B cell (primary cell): ENCODE measurements around the gene DDX52. TPM values are rescaled to one million over a fixed set of nuclear protein-coding genes. Genes with fewer than 3 reads are reported as not detected.

Experiments
- ATAC-seq: fragments of 200-7000 bp; cut with Tn5 transposase; one replicate; pipeline ENCODE4 v1.10.0; 2021; ENCODE audit warnings: low read depth, mild to moderate bottlenecking, moderate number of reproducible peaks, moderate library complexity
- CTCF ChIA-PET: fragments of 350-600 bp; sonication (Branson Sonifier 250); formaldehyde crosslinking; loops from one replicate; lab custom pipeline; 2021; ENCODE audit warnings: antibody characterized with exemption, inconsistent platforms; lab: Charles Lee
- POLR2A ChIA-PET: fragments of 350-600 bp; sonication (Branson Sonifier 250); formaldehyde crosslinking; loops from one replicate; lab custom pipeline; 2021; ENCODE audit warnings: antibody characterized with exemption; lab: Charles Lee
- DNase-seq: peaks from one replicate; pipeline ENCODE4 v3.0.0; 2013
- H2AFZ ChIP-seq: 2 replicates; pipeline ENCODE4 v1.6.1; 2012; ENCODE audit warnings: mild to moderate bottlenecking, low read depth, low read length; ENCODE audit not compliant: insufficient read depth, poor library complexity, severe bottlenecking
- H3K27ac ChIP-seq, 2 donors: 1 replicate in 1 of 2; 2 replicates in 1 of 2; pipeline ENCODE4 v1.5.1; 2012 to 2013; ENCODE audit warnings: low read length in 2 of 2, mild to moderate bottlenecking in 2 of 2, moderate library complexity in 1 of 2
- H3K27me3 ChIP-seq, 4 experiments: fragments of 200-600 bp in 1 of 4; sonication (generic) in 1 of 4; replicated peaks in 1 of 4; 1 replicate in 2 of 4; 2 replicates in 2 of 4; pipeline versions ENCODE4 v1.6.1 to v1.7.0; 2013 to 2016; ENCODE audit warnings: low read length in 3 of 4, mild to moderate bottlenecking in 2 of 4, mixed read lengths in 1 of 4, moderate library complexity in 1 of 4; ENCODE audit not compliant: insufficient read depth in 4 of 4, control insufficient read depth in 3 of 4; ENCODE audit errors: control extremely low read depth in 1 of 4
- H3K36me3 ChIP-seq, 2 experiments: replicated peaks in 1 of 2; 1 replicate in 1 of 2; 2 replicates in 1 of 2; pipeline versions ENCODE4 v1.6.1 to v1.7.1; 2013; ENCODE audit warnings: low read length in 1 of 2; ENCODE audit not compliant: insufficient read depth in 2 of 2, control insufficient read depth in 1 of 2; ENCODE audit errors: control extremely low read depth in 1 of 2, extremely low read depth in 1 of 2
- H3K4me1 ChIP-seq, 2 donors: fragments of 200-600 bp in 1 of 2; sonication (generic) in 1 of 2; 1 replicate in 1 of 2; 2 replicates in 1 of 2; pipeline versions ENCODE4 v1.5.1 to v1.6.1; 2013 to 2017; ENCODE audit warnings: low read length in 2 of 2; ENCODE audit not compliant: control insufficient read depth in 2 of 2, insufficient read depth in 2 of 2
- H3K4me2 ChIP-seq: replicated peaks from 2 replicates; pipeline ENCODE3; 2012; ENCODE audit warnings: mild to moderate bottlenecking, low read depth, low read length; ENCODE audit not compliant: poor library complexity, severe bottlenecking
- H3K4me3 ChIP-seq, 5 experiments: fragments of 200-600 bp in 1 of 5; sonication (generic) in 1 of 5; 1 replicate in 3 of 5; 2 replicates in 2 of 5; pipeline versions ENCODE4 v1.5.1 to v1.7.0; 2011 to 2016; ENCODE audit warnings: low read length in 4 of 5, mild to moderate bottlenecking in 4 of 5, low read depth in 2 of 5, control low read depth in 1 of 5, moderate library complexity in 1 of 5; ENCODE audit not compliant: insufficient read depth in 1 of 5; ENCODE audit errors: control extremely low read depth in 1 of 5, extremely low read depth in 1 of 5
- H3K79me2 ChIP-seq: fragments of 200-600 bp; sonication (generic); one replicate; pipeline ENCODE4 v1.6.0; 2016; ENCODE audit warnings: low read length; ENCODE audit not compliant: control insufficient read depth, insufficient read depth
- H3K9ac ChIP-seq: fragments of 200-600 bp; sonication (generic); 2 replicates; pipeline ENCODE4 v1.6.1; 2017; ENCODE audit warnings: mild to moderate bottlenecking, low read length, moderate library complexity
- H3K9me3 ChIP-seq, 3 donors: one replicate each; pipeline versions ENCODE4 v1.6.1 to v1.7.1; 2013; ENCODE audit warnings: low read length in 2 of 3; ENCODE audit not compliant: control insufficient read depth in 2 of 3, insufficient read depth in 1 of 3; ENCODE audit errors: control extremely low read depth in 1 of 3
- H4K20me1 ChIP-seq: 2 replicates; pipeline ENCODE4 v1.6.0; 2012; ENCODE audit warnings: mild to moderate bottlenecking, low read length; ENCODE audit not compliant: insufficient read depth, control insufficient read depth, poor library complexity, severe bottlenecking
- H3K27ac Mint-ChIP-seq: one replicate; pipeline ENCODE4 v1.8.0; 2021; ENCODE audit warnings: mixed read lengths
- H3K27me3 Mint-ChIP-seq: one replicate; pipeline ENCODE4 v1.8.0; 2021; ENCODE audit warnings: mixed read lengths
- H3K4me1 Mint-ChIP-seq: one replicate; pipeline ENCODE4 v1.8.0; 2021; ENCODE audit warnings: mixed read lengths
- H3K4me3 Mint-ChIP-seq: one replicate; pipeline ENCODE4 v1.8.0; 2021; ENCODE audit warnings: mixed read lengths
- H3K9me3 Mint-ChIP-seq: one replicate; pipeline ENCODE4 v1.8.0; 2022; ENCODE audit warnings: mixed read lengths; ENCODE audit not compliant: insufficient read depth
- CTCF ChIP-seq: fragments of 200-600 bp; IDR thresholded peaks from one replicate; pipeline ENCODE4 v1.8.0; 2022; ENCODE audit warnings: antibody characterized with exemption, mild to moderate bottlenecking
- EZH2 ChIP-seq: IDR thresholded peaks from 2 replicates; pipeline ENCODE4 v1.6.1; 2012; ENCODE audit warnings: borderline replicate concordance, low read depth, mild to moderate bottlenecking, moderate library complexity, low read length; ENCODE audit not compliant: insufficient read depth, poor library complexity, severe bottlenecking
- WGBS: methylation state at CpG from one replicate; pipeline ENCODE4 v1.1.5; 2013; ENCODE audit warnings: missing lambda C conversion rate; ENCODE audit not compliant: insufficient coverage; 5-methylcytosine and 5-hydroxymethylcytosine counted together
- intact Hi-C: fragments of 100-400 bp; cut with micrococcal nuclease; formaldehyde crosslinking; loops from one replicate; pipeline ENCODE4 v1.10.0; 2022
- polyA plus RNA-seq: library from polyadenylated mRNA; depleted of rRNA; stranded (reverse); fragments of >200 nt; gene quantifications from 2 replicates; pipeline ENCODE4 v1.2.3, GENCODE V29; 2012
- total RNA-seq, 2 donors: library from RNA; stranded (reverse); fragments of 120-200 nt in 1 of 2; gene quantifications; 1 replicate in 1 of 2; 2 replicates in 1 of 2; pipeline versions ENCODE4 v1.2.3 to v1.2.4, GENCODE V29; 2013 to 2022

Gene DDX52
- total and polyA plus RNA-seq, 2 donors (not counting 1 experiment from before 2014, with no cell fraction given), result 5.7 to 38.2 TPM

DNA sequence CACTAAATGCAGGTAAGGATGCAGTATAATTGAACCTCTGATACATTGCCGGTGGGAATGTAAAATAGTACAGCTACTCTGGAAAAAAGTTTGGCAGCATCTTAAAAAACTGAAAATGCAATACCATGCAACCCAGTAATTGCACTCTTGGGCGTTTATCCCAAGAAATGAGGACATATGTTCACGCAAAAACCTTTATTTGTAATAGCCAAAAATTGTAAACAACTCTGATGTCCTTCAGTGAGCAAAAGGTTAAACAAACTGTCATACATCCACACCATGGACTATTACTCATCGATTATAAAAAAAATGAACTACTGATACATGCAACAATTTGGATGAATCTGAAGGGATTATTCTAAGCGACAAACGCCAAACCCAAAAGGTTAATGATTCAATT lies 51.0 kb downstream of the DDX52 start:
- DNase-seq, result no peak

GRCh38 chr17:37585066-37585465 lies 58.2 kb downstream of the DDX52 start:
- Mint-ChIP-seq H3K4me1 (peaks cover 9% of the 10 kb centered on the region), H3K27me3 (no peaks in the 10 kb centered on the region), H3K4me3 (no peak overlapping the region), H3K27ac (no peak overlapping the region), H3K9me3 (no peaks in the 10 kb centered on the region)
- no peak overlapping the region for H2AFZ ChIP-seq
- no CpG with 5 or more reads among the region's 3 CpGs for WGBS
- no peak for TF ChIP-seq EZH2
- TF ChIP-seq CTCF, result no peak
- H3K79me2 ChIP-seq, result peaks cover 40% of the 10 kb centered on the region
- no peaks in the 10 kb centered on the region for H3K9me3 ChIP-seq
- CTCF ChIA-PET, result no interaction called here
- H3K4me2 ChIP-seq, result no peak overlapping the region
- DNase-seq (no peak), ATAC-seq (no peak)
- intact Hi-C loops, result no loop called here
- H3K4me1 ChIP-seq, result no peaks in the 10 kb centered on the region
- no peak overlapping the region for H3K27ac ChIP-seq
- H3K36me3 ChIP-seq, result peaks cover 11 to 76% of the 10 kb centered on the region in 2 experiments
- no peaks in the 10 kb centered on the region for H3K27me3 ChIP-seq
- H3K9ac ChIP-seq, result no peak overlapping the region
- H4K20me1 ChIP-seq, result peaks cover 48% of the 10 kb centered on the region
- POLR2A ChIA-PET, result no interaction called here
- H3K4me3 ChIP-seq, result no peak overlapping the region

More for the DNA sequence above, 51.0 kb downstream of the DDX52 start:
- Histone ChIP-seq H2AFZ (no peak overlapping the region), H3K4me1 (peaks cover 0 to 3% of the 10 kb centered on the region in 2 donors), H3K4me3 (no peak overlapping the region), H3K27me3 (no peaks in the 10 kb centered on the region), H3K9me3 (no peaks in the 10 kb centered on the region), H3K27ac (no peak overlapping the region), H3K9ac (no peak overlapping the region), H4K20me1 (peaks cover 79% of the 10 kb centered on the region), H3K4me2 (no peak overlapping the region), H3K36me3 (peaks cover 17 to 58% of the 10 kb centered on the region in 2 experiments), H3K79me2 (peaks cover 94% of the 10 kb centered on the region)
- intact Hi-C loops, result no loop called here
- H3K27me3 Mint-ChIP-seq, result no peaks in the 10 kb centered on the region
- no peak for TF ChIP-seq CTCF
- no peak for TF ChIP-seq EZH2
- no peak overlapping the region for H3K27ac Mint-ChIP-seq
- no peaks in the 10 kb centered on the region for H3K9me3 Mint-ChIP-seq
- no peak for ATAC-seq
- no peak overlapping the region for H3K4me3 Mint-ChIP-seq
- peaks cover 22% of the 10 kb centered on the region for H3K4me1 Mint-ChIP-seq
- no CpG with 5 or more reads among the region's 6 CpGs for WGBS
- CTCF ChIA-PET, result interaction anchor here (1.6 kb wide), 1 partner anchor 12 kb away, joined by 5 read pairs; no protein-coding TSS in a partner anchor
- POLR2A ChIA-PET, result no interaction called here
